Activated T-helper 2 cell treated with anti-CD3 and anti-CD28 coated beads, Interferon-gamma antibody, Interleukin-2, Interleukin-4, amounts not matched to agents 10 μg/mL and 5 μg/mL and 100 μg/mL, durations not matched to agents 14 hours and 24 hours and 36 hours (primary cell): ENCODE results near the gene PPP2R2D. TPM values are rescaled to one million over a fixed set of nuclear protein-coding genes. Genes with fewer than 3 reads are reported as not detected.
"Not testable (repeated sequence)": the region's sequence is repeated elsewhere in the genome, so short reads cannot be mapped to it uniquely, and the experiment has no call there.

Source experiments
- DNase-seq: peaks from one replicate; pipeline ENCODE4 v3.0.0; 2021; ENCODE audit warnings: low spot score
- H3K27ac Mint-ChIP-seq: one replicate; pipeline ENCODE4 v1.8.0; 2021; ENCODE audit warnings: mixed read lengths
- H3K27me3 Mint-ChIP-seq: one replicate; pipeline ENCODE4 v1.8.0; 2021; ENCODE audit warnings: low read depth, mixed read lengths
- H3K36me3 Mint-ChIP-seq: one replicate; pipeline ENCODE4 v1.8.0; 2021; ENCODE audit warnings: low read depth, mixed read lengths
- H3K4me1 Mint-ChIP-seq: one replicate; pipeline ENCODE4 v1.8.0; 2021; ENCODE audit warnings: low read depth, mixed read lengths
- H3K4me3 Mint-ChIP-seq: one replicate; pipeline ENCODE4 v1.8.0; 2021; ENCODE audit warnings: low read depth, mild to moderate bottlenecking, moderate library complexity, mixed read lengths
- H3K9me3 Mint-ChIP-seq: one replicate; pipeline ENCODE4 v1.8.0; 2021; ENCODE audit warnings: mixed read lengths
- intact Hi-C: fragments of 100-400 bp; cut with micrococcal nuclease; formaldehyde crosslinking; loops from one replicate; pipeline ENCODE4 v1.15.1; 2023
- total RNA-seq: library from RNA; stranded (reverse); gene quantifications from 2 replicates; pipeline ENCODE4 v1.2.3, GENCODE V29; 2022

The PPP2R2D gene
- total RNA-seq, 1 donor from 2014 or later, result 32.0 TPM

DNA sequence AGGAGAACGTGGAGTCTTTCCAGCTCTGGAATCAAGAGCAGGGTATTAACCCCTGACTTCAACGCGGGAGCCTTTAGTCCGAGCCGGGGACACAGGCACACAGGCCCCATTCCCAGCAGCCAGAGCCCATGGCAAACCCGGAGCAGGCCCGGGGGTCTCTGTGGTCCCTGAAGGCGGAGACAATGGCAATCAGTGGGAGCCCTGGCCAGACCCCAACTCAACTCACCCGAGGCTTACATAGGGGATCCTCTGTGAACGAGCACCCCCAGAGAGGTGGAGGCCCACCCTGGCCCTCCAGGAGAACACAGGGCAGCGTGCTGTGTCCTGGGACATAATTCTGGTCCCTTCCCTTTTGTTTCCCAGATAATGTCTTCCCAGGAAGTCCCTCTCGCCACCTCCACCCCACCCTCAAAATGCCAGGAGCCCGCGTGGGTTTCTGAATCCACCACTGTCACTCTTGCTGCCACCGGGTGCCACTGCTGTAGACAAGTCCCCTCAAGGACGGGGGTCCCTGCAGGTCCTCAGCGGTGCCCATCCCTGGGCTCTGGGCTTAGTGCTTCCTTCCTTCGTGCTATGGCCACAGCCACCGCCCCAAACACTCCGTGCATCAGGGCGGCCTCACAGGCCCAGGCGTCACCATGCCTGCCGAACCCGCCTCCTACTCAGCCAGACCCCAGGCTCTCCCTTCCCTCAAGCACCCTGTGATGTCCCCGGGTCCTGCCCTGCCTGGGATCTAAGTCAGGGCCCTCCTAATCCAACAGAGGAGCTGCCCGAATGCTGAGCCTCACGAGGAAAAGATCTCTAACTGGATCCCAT lies 28.6 kb upstream of the PPP2R2D start:
- Mint-ChIP-seq H3K27ac (no peak overlapping the region), H3K9me3 (no peaks in the 10 kb centered on the region), H3K36me3 (no peaks in the 10 kb centered on the region), H3K4me3 (no peak overlapping the region), H3K27me3 (peaks cover 4% of the 10 kb centered on the region), H3K4me1 (no peaks in the 10 kb centered on the region)
- intact Hi-C loops, result no loop called here
- no peak for DNase-seq

GRCh38 chr10:131872827-131873375 lies 27.9 kb upstream of the PPP2R2D start:
- Mint-ChIP-seq H3K9me3 (no peaks in the 10 kb centered on the region), H3K4me1 (no peaks in the 10 kb centered on the region), H3K36me3 (no peaks in the 10 kb centered on the region), H3K27ac (no peak overlapping the region), H3K4me3 (no peak overlapping the region), H3K27me3 (peaks cover 6% of the 10 kb centered on the region)
- intact Hi-C loops, result no loop called here
- DNase-seq, result no peak

- Mint-ChIP-seq H3K27me3 (peaks cover 9% of the 10 kb centered on the region), H3K9me3 (no peaks in the 10 kb centered on the region), H3K27ac (no peak overlapping the region), H3K4me1 (no peaks in the 10 kb centered on the region), H3K36me3 (no peaks in the 10 kb centered on the region), H3K4me3 (no peak overlapping the region)
- peak; percentile 48 for DNase-seq
- intact Hi-C loops, result no loop called here
Observed at GRCh38 chr10:131874991-131875451, 25.8 kb upstream of the PPP2R2D start.

DNA sequence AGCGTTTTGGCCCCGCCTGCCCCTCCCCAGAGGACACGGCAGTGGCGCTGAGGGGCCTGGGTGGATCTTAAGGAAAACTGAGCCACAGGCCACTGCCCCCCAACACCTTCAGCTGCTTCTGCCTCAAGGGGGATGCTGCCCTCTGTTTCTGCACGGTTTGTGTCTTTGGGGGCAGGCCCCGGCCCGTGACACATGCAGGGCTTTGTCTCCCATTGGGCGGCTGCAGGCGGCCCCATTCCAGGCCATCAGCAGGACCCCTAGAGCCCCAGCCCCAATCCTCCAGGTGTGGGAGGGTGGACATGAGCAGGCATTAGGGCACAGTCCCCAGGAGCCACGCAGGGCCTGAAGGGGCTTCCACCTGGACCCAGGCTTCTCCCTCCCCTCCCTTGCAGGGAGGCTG lies 25.3 kb upstream of the PPP2R2D start:
- Mint-ChIP-seq H3K27me3 (peaks cover 9% of the 10 kb centered on the region), H3K27ac (no peak overlapping the region), H3K4me1 (no peaks in the 10 kb centered on the region), H3K4me3 (no peak overlapping the region), H3K36me3 (no peaks in the 10 kb centered on the region), H3K9me3 (no peaks in the 10 kb centered on the region)
- no peak for DNase-seq
- intact Hi-C loops, result no loop called here

DNA sequence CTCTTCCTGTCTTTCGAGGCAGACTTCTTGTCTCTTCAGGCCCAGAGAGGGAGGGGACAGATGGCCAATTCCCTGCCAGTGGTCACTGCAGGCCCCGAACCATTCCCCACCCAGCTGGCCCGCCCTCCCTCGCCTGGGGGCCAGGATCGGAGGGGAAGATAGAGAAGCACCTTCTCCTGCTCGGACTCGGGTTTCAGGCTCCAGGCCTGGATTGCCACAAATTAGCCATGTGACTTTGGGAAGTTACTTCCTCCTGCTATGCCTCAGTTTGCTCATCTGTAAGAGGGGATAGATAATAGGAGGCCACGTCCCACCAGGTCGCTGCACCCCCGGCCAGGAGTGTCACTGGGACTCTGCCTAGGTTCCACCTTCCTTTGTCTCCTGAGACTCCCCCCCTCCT lies 24.8 kb upstream of the PPP2R2D start:
- Mint-ChIP-seq H3K9me3 (no peaks in the 10 kb centered on the region), H3K36me3 (no peaks in the 10 kb centered on the region)
- intact Hi-C loops, result no loop called here

DNA sequence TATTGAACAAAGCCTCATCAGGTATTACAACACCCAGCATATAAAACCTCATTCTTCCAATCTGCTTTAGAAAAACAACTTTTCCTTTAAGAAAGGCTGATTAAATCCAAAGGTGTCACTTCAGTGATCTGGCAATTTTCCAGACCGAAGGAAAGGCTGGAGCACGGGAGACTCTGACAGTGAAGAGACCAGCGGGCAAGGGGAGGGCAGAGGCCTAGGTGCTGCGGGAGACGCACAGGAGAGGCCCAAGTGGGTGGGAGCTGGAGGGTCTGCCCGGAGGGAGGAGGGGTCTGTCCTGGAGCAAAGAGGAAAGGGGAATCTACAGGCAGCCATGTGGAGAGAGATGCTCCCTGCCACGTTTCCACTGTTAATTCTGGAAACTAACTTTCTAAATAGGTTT lies 24.3 kb upstream of the PPP2R2D start:
- Mint-ChIP-seq H3K27me3 (peaks cover 9% of the 10 kb centered on the region), H3K4me1 (no peaks in the 10 kb centered on the region), H3K4me3 (no peak overlapping the region), H3K36me3 (no peaks in the 10 kb centered on the region), H3K27ac (no peak overlapping the region), H3K9me3 (no peaks in the 10 kb centered on the region)
- intact Hi-C loops, result no loop called here
- no peak for DNase-seq

More for the DNA sequence above, 24.8 kb upstream of the PPP2R2D start:
- Mint-ChIP-seq H3K27me3 (peaks cover 9% of the 10 kb centered on the region), H3K27ac (no peak overlapping the region), H3K4me1 (no peaks in the 10 kb centered on the region), H3K4me3 (no peak overlapping the region)
- DNase-seq, result no peak

- no peak for DNase-seq
- Mint-ChIP-seq H3K27ac (no peak overlapping the region), H3K4me1 (no peaks in the 10 kb centered on the region), H3K27me3 (peaks cover 9% of the 10 kb centered on the region), H3K36me3 (no peaks in the 10 kb centered on the region), H3K9me3 (no peaks in the 10 kb centered on the region), H3K4me3 (no peak overlapping the region)
- intact Hi-C loops, result no loop called here
Observed at GRCh38 chr10:131880016-131880590, 20.7 kb upstream of the PPP2R2D start.

DNA sequence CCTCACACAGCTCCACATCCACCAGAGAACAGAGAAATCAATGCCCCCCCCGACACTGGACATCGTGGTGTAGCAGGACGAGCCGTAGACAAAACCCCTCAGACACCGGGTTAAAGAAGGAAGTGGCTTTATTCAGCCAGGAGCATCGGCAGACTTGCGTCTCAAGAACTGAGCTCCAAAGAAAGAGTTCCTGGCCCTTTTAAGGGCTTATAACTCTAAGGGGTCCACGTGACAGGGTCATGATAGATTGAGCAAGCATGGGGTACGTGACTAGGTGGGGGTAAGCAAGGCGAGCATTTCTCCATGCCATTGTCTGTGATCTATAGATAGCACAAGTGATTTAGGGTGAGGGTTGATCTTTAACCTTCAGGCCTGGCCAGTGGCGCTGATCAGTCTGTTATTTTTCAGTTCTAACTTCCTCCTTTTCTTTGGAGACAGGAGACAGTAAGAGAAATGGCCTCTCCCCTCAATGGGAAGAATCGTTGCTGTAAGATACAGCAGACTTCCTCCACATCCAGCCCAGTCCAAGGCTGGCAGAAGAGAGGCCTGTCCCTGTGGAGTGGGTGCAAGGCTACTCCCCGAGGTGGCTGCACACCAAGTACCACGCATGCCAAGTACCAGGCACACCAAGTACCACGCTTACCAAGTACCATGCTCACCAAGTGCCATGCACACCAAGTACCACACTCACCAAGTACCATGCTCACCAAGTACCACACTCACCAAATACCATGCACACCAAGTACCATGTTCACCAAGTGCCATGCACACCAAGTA lies 19.5 kb upstream of the PPP2R2D start:
- Mint-ChIP-seq H3K36me3 (no peaks in the 10 kb centered on the region), H3K4me1 (peaks cover 2% of the 10 kb centered on the region), H3K27me3 (peaks cover 11% of the 10 kb centered on the region), H3K4me3 (no peak overlapping the region), H3K9me3 (no peaks in the 10 kb centered on the region), H3K27ac (no peak overlapping the region)
- intact Hi-C loops, result no loop called here
- DNase-seq, result no peak

DNA sequence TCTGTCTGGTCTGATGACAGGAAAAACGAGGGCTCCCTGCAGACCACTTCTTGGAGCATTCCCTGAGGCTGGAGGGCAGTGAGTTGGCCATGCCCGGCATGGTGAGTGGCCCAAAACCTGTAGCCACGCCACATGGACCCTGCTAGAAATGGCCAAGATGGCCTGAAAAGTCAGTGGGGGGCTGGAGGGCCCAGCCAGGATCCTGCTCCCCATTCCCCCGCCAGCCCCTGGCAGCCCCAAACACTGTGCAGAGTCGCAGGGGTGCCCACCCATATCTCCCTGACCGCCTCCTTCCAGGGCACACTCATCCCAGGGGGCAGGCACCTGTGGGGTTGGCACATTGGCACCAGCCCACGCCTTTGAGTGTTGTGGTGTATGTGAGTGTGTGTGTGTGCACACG lies 18.7 kb upstream of the PPP2R2D start:
- intact Hi-C loops, result no loop called here
- no peak overlapping the region for H3K27ac Mint-ChIP-seq
- no peaks in the 10 kb centered on the region for H3K36me3 Mint-ChIP-seq
- DNase-seq, result no peak
- H3K4me3 Mint-ChIP-seq, result no peak overlapping the region
- H3K9me3 Mint-ChIP-seq, result no peaks in the 10 kb centered on the region
- peaks cover 2% of the 10 kb centered on the region for H3K4me1 Mint-ChIP-seq
- peaks cover 9% of the 10 kb centered on the region for H3K27me3 Mint-ChIP-seq

GRCh38 chr10:131882590-131883451 lies 18.0 kb upstream of the PPP2R2D start:
- Mint-ChIP-seq H3K4me3 (no peak overlapping the region), H3K36me3 (no peaks in the 10 kb centered on the region), H3K9me3 (no peaks in the 10 kb centered on the region), H3K4me1 (peaks cover 2% of the 10 kb centered on the region), H3K27me3 (peaks cover 11% of the 10 kb centered on the region), H3K27ac (no peak overlapping the region)
- intact Hi-C loops, result no loop called here
- DNase-seq, result no peak

DNA sequence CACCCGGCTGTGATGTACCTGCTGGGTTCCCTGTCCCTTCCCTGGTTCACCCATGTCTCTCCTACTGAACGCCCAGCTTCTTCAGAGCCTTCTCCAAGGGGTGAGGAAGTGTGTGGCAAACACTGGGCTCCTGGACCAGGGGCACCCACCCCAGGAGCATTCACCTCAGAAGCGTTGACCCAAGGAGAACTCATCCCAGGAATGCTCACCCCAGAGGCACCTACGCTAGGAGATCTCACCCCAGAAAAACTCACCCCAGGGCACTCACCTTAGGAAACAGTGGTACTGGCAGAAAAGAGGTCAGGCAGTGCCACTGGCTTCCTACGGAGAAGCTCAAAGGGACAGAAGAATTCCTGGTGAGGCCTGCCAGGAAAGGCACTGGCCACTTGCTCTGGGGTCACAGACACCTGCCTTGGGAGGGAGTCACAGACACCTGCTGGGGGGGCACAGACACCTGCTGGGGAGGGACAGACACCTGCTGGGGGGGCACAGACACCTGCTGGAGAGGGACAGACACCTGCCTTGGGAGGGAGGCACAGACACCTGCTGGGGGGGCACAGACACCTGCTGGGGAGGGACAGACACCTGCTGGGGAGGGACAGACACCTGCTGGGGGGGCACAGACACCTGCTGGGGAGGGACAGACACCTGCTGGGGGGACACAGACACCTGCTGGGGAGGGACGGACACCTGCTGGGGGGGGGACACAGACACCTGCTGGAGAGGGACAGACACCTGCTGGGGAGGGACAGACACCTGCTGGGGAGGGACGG lies 17.0 kb upstream of the PPP2R2D start:
- H3K36me3 Mint-ChIP-seq, H3K27ac Mint-ChIP-seq, H3K4me3 Mint-ChIP-seq, intact Hi-C loops, H3K27me3 Mint-ChIP-seq, H3K4me1 Mint-ChIP-seq, H3K9me3 Mint-ChIP-seq, DNase-seq: not testable (repeated sequence)
